Activated T-helper 17 cell treated with anti-CD3 and anti-CD28 coated beads, Interleukin-2, amount 50 U/mL, for 72 hours (primary cell): ENCODE results near the gene ZNF423. TPM values are rescaled to one million over a fixed set of nuclear protein-coding genes. Genes with fewer than 3 reads are reported as not detected.

Source experiments
- ATAC-seq: fragments of 150-1000 bp; cut with Tn5 transposase; replicated peaks from 2 replicates; pipeline ENCODE4 v1.10.0; 2021; ENCODE audit warnings: mild to moderate bottlenecking, moderate library complexity
- H3K27ac Mint-ChIP-seq: one replicate; pipeline ENCODE4 v1.8.0; 2022; ENCODE audit warnings: mixed read lengths
- H3K27me3 Mint-ChIP-seq: one replicate; pipeline ENCODE4 v1.8.0; 2022; ENCODE audit warnings: mixed read lengths
- H3K36me3 Mint-ChIP-seq: one replicate; pipeline ENCODE4 v1.8.0; 2022; ENCODE audit warnings: low read depth, mild to moderate bottlenecking, mixed read lengths
- H3K4me1 Mint-ChIP-seq: one replicate; pipeline ENCODE4 v1.8.0; 2022; ENCODE audit warnings: mixed read lengths
- H3K4me3 Mint-ChIP-seq: one replicate; pipeline ENCODE4 v1.8.0; 2022; ENCODE audit warnings: mild to moderate bottlenecking, mixed read lengths
- H3K9me3 Mint-ChIP-seq: one replicate; pipeline ENCODE4 v1.8.0; 2022; ENCODE audit warnings: mixed read lengths
- total RNA-seq, 2 donors: library from RNA; stranded (reverse); gene quantifications; one replicate each; pipeline ENCODE4 v1.2.3, GENCODE V29; 2022

Gene ZNF423
- total RNA-seq, 2 donors from 2014 or later: not detected

GRCh38 chr16:49600536-49600935 lies 255.4 kb downstream of the ZNF423 start:
- H3K36me3 Mint-ChIP-seq: no peaks in the 10 kb centered on the region
- no peak overlapping the region for H3K27ac Mint-ChIP-seq
- peaks cover 12% of the 10 kb centered on the region for H3K27me3 Mint-ChIP-seq
- no peak overlapping the region for H3K4me3 Mint-ChIP-seq
- no peaks in the 10 kb centered on the region for H3K9me3 Mint-ChIP-seq
- H3K4me1 Mint-ChIP-seq: no peaks in the 10 kb centered on the region
- ATAC-seq: no peak

GRCh38 chr16:49599704-49600103 lies 256.2 kb downstream of the ZNF423 start:
- Mint-ChIP-seq H3K4me1 (no peaks in the 10 kb centered on the region), H3K27ac (no peak overlapping the region), H3K27me3 (peaks cover 11% of the 10 kb centered on the region), H3K9me3 (no peaks in the 10 kb centered on the region), H3K36me3 (no peaks in the 10 kb centered on the region), H3K4me3 (no peak overlapping the region)
- no peak for ATAC-seq

GRCh38 chr16:49599281-49599680 lies 256.6 kb downstream of the ZNF423 start:
- H3K4me3 Mint-ChIP-seq: no peak overlapping the region
- H3K27ac Mint-ChIP-seq: no peak overlapping the region
- H3K36me3 Mint-ChIP-seq: no peaks in the 10 kb centered on the region
- H3K9me3 Mint-ChIP-seq: no peaks in the 10 kb centered on the region
- ATAC-seq: no peak
- H3K27me3 Mint-ChIP-seq: peaks cover 12% of the 10 kb centered on the region
- H3K4me1 Mint-ChIP-seq: no peaks in the 10 kb centered on the region

GRCh38 chr16:49598383-49599170 lies 257.3 kb downstream of the ZNF423 start:
- H3K4me3 Mint-ChIP-seq: no peak overlapping the region
- no peak for ATAC-seq
- H3K4me1 Mint-ChIP-seq: no peaks in the 10 kb centered on the region
- no peaks in the 10 kb centered on the region for H3K9me3 Mint-ChIP-seq
- H3K27me3 Mint-ChIP-seq: peaks cover 13% of the 10 kb centered on the region
- H3K27ac Mint-ChIP-seq: no peak overlapping the region
- H3K36me3 Mint-ChIP-seq: no peaks in the 10 kb centered on the region

GRCh38 chr16:49597796-49598195 lies 258.1 kb downstream of the ZNF423 start:
- H3K9me3 Mint-ChIP-seq: no peaks in the 10 kb centered on the region
- H3K27ac Mint-ChIP-seq: no peak overlapping the region
- H3K36me3 Mint-ChIP-seq: no peaks in the 10 kb centered on the region
- no peaks in the 10 kb centered on the region for H3K4me1 Mint-ChIP-seq
- H3K4me3 Mint-ChIP-seq: no peak overlapping the region
- H3K27me3 Mint-ChIP-seq: peaks cover 13% of the 10 kb centered on the region
- ATAC-seq: no peak

- Mint-ChIP-seq H3K36me3 (no peaks in the 10 kb centered on the region), H3K4me1 (no peaks in the 10 kb centered on the region), H3K4me3 (no peak overlapping the region), H3K9me3 (no peaks in the 10 kb centered on the region), H3K27ac (no peak overlapping the region), H3K27me3 (peaks cover 10% of the 10 kb centered on the region)
- no peak for ATAC-seq
Measured at GRCh38 chr16:49596648-49597291, 259.1 kb downstream of the ZNF423 start.

GRCh38 chr16:49596068-49596467 lies 259.8 kb downstream of the ZNF423 start:
- ATAC-seq: no peak
- Mint-ChIP-seq H3K4me3 (no peak overlapping the region), H3K27ac (no peak overlapping the region)

GRCh38 chr16:49594685-49595498 lies 261.0 kb downstream of the ZNF423 start:
- H3K27me3 Mint-ChIP-seq: peaks cover 10% of the 10 kb centered on the region
- H3K9me3 Mint-ChIP-seq: no peaks in the 10 kb centered on the region
- no peak overlapping the region for H3K27ac Mint-ChIP-seq
- H3K4me3 Mint-ChIP-seq: no peak overlapping the region
- no peaks in the 10 kb centered on the region for H3K36me3 Mint-ChIP-seq
- no peak for ATAC-seq
- no peaks in the 10 kb centered on the region for H3K4me1 Mint-ChIP-seq

More at GRCh38 chr16:49596068-49596467, 259.8 kb downstream of the ZNF423 start:
- Mint-ChIP-seq H3K27me3 (peaks cover 10% of the 10 kb centered on the region), H3K9me3 (no peaks in the 10 kb centered on the region), H3K4me1 (no peaks in the 10 kb centered on the region), H3K36me3 (no peaks in the 10 kb centered on the region)

- Mint-ChIP-seq H3K4me3 (no peak overlapping the region), H3K27me3 (peaks cover 12% of the 10 kb centered on the region), H3K36me3 (no peaks in the 10 kb centered on the region), H3K9me3 (no peaks in the 10 kb centered on the region), H3K4me1 (no peaks in the 10 kb centered on the region), H3K27ac (no peak overlapping the region)
- ATAC-seq: no peak
Measured at GRCh38 chr16:49594153-49594552, 261.8 kb downstream of the ZNF423 start.

GRCh38 chr16:49593424-49594040 lies 262.4 kb downstream of the ZNF423 start:
- H3K27me3 Mint-ChIP-seq: peaks cover 15% of the 10 kb centered on the region
- no peaks in the 10 kb centered on the region for H3K4me1 Mint-ChIP-seq
- H3K36me3 Mint-ChIP-seq: no peaks in the 10 kb centered on the region
- no peak overlapping the region for H3K27ac Mint-ChIP-seq
- ATAC-seq: no peak
- H3K4me3 Mint-ChIP-seq: no peak overlapping the region
- no peaks in the 10 kb centered on the region for H3K9me3 Mint-ChIP-seq

- Mint-ChIP-seq H3K27ac (no peak overlapping the region), H3K4me1 (no peaks in the 10 kb centered on the region), H3K27me3 (peaks cover 15% of the 10 kb centered on the region), H3K9me3 (no peaks in the 10 kb centered on the region), H3K36me3 (no peaks in the 10 kb centered on the region), H3K4me3 (no peak overlapping the region)
- peak; percentile 32 for ATAC-seq
Measured at GRCh38 chr16:49592546-49593423, 263.1 kb downstream of the ZNF423 start.

- Mint-ChIP-seq H3K4me1 (no peaks in the 10 kb centered on the region), H3K27ac (no peak overlapping the region), H3K27me3 (peaks cover 11% of the 10 kb centered on the region), H3K36me3 (no peaks in the 10 kb centered on the region), H3K4me3 (no peak overlapping the region), H3K9me3 (no peaks in the 10 kb centered on the region)
- no peak for ATAC-seq
Measured at GRCh38 chr16:49590166-49590871, 265.6 kb downstream of the ZNF423 start.

- Mint-ChIP-seq H3K4me3 (no peak overlapping the region), H3K9me3 (no peaks in the 10 kb centered on the region), H3K4me1 (no peaks in the 10 kb centered on the region), H3K36me3 (no peaks in the 10 kb centered on the region), H3K27ac (no peak overlapping the region), H3K27me3 (peaks cover 11% of the 10 kb centered on the region)
- no peak for ATAC-seq
Measured at GRCh38 chr16:49589544-49590031, 266.3 kb downstream of the ZNF423 start.
